K562 (cell line): ENCODE results near the gene STIM1. TPM values are rescaled to one million over a fixed set of nuclear protein-coding genes. Genes with fewer than 3 reads are reported as not detected.
A peak's percentile ranks its signal among the peaks of the same experiment; 100 is the strongest.

Experiments
- ADNP ChIP-seq: fragments of 200-800 bp; sonication (Bioruptor generic); IDR thresholded peaks from 2 replicates; pipeline ENCODE4 v1.6.1; 2016; ENCODE audit warnings: missing genetic modification characterization, missing compliant biosample characterization
- CUX1 ChIP-seq: fragments of 200-800 bp; sonication (Bioruptor generic); IDR thresholded peaks from 2 replicates; pipeline ENCODE4 v1.6.1; 2016; ENCODE audit warnings: missing genetic modification characterization, missing compliant biosample characterization
- DDX20 ChIP-seq: fragments of 450-650 bp; IDR thresholded peaks from 2 replicates; pipeline ENCODE4 v1.6.1; 2016; ENCODE audit warnings: missing genetic modification characterization, low read depth, mild to moderate bottlenecking, missing compliant biosample characterization, moderate library complexity
- E2F5 ChIP-seq: sonication (generic); formaldehyde crosslinking; IDR thresholded peaks from 2 replicates; pipeline ENCODE4 v1.8.0; 2022; ENCODE audit warnings: mild to moderate bottlenecking, missing genetic modification reagents
- ELF2 ChIP-seq: fragments of 250-450 bp; sonication (Bioruptor Pico); IDR thresholded peaks from 2 replicates; pipeline ENCODE4 v1.5.0; 2021; ENCODE audit warnings: mild to moderate bottlenecking
- ETV1 ChIP-seq: fragments of 450-650 bp; conservative IDR thresholded peaks from 2 replicates; pipeline ENCODE4 v1.6.1; 2016; ENCODE audit warnings: missing genetic modification characterization, control low read depth, low read depth, missing compliant biosample characterization
- EWSR1 ChIP-seq: fragments of 450-650 bp; IDR thresholded peaks from 2 replicates; pipeline ENCODE4 v1.6.1; 2018; ENCODE audit warnings: borderline replicate concordance, mild to moderate bottlenecking, low read depth, moderate library complexity; ENCODE audit not compliant: partially characterized antibody
- MED1 ChIP-seq: sonication (generic); formaldehyde crosslinking; IDR thresholded peaks from 2 replicates; pipeline ENCODE4 v1.8.1; 2023; ENCODE audit warnings: missing genetic modification reagents, borderline replicate concordance
- MTA2 ChIP-seq: fragments of 450-650 bp; IDR thresholded peaks from 2 replicates; pipeline ENCODE4 v1.6.1; 2016; ENCODE audit warnings: low read depth
- PBX2 ChIP-seq, 2 experiments: IDR thresholded peaks in 1 of 2; conservative IDR thresholded peaks in 1 of 2; 2 replicates each; pipeline ENCODE4 v1.6.1; 2016; ENCODE audit warnings: low read depth in 2 of 2, mild to moderate bottlenecking in 1 of 2, missing compliant biosample characterization in 1 of 2, missing genetic modification characterization in 1 of 2, moderate library complexity in 1 of 2
- PKNOX1 ChIP-seq: fragments of 450-650 bp; IDR thresholded peaks from 2 replicates; pipeline ENCODE4 v1.6.1; 2016
- YY1 ChIP-seq, 3 experiments: IDR thresholded peaks; 2 replicates each; pipeline ENCODE4 v1.6.1; 2011; ENCODE audit warnings: low read length in 2 of 3, mild to moderate bottlenecking in 2 of 3, moderate library complexity in 2 of 3, borderline replicate concordance in 1 of 3, control low read depth in 1 of 3, low read depth in 1 of 3; ENCODE audit not compliant: insufficient read depth in 3 of 3, insufficient replicate concordance in 2 of 3, control insufficient read depth in 1 of 3, insufficient read length in 1 of 3; ENCODE audit errors: extremely low read depth in 1 of 3
- polyA plus RNA-seq, 8 experiments: library from polyadenylated mRNA; depleted of rRNA in 4 of 8; stranded (reverse) in 5 of 8; unstranded in 3 of 8; fragments of >200 nt; fragmentation: Nextera tagmentation in 2 of 8; fragmentation: Illumina TruSeq in 1 of 8; extraction: Ambion mirVana in 2 of 8; extraction: Trizol in 1 of 8; gene quantifications; 2 replicates each; pipeline versions ENCODE4 v1.2.1 to v1.2.3, GENCODE V29; 2011 to 2014; ENCODE audit warnings: inconsistent platforms in 1 of 8, missing spikeins in 1 of 8
- total RNA-seq, 7 experiments: library from RNA; depleted of rRNA in 6 of 7; stranded (reverse); fragments of >200 nt in 6 of 7; fragmentation: Illumina TruSeq in 2 of 7; extraction: Trizol in 2 of 7; gene quantifications; 2 replicates each; pipeline versions ENCODE4 v1.2.1 to v1.2.3, GENCODE V29; 2011 to 2021; ENCODE audit warnings: low replicate concordance in 1 of 7

The STIM1 gene
- total and polyA plus RNA-seq, 9 of the 15 experiments (the other 6 are each of a cell fraction or from before 2014, with no cell fraction given) = 7.7 to 50.5 (median 22.5) TPM

GRCh38 chr11:3880724-3881123 is 25.3 kb downstream of the STIM1 start (continued):
- TF ChIP-seq PKNOX1 = peak; percentile 42; the same call in 1 of the 2 replicates
- TF ChIP-seq PBX2 (CRISPR knock-in tag; IDR thresholded peaks at IDR 0.05; ENCODE audit: low read depth) = no peak
- TF ChIP-seq PBX2 (tag; conservative IDR thresholded peaks at IDR 0.05; ENCODE audit: low read depth) = peak; percentile 29; the same call in 1 of the 2 replicates
- peak; percentile 63; the same call in 1 of the 2 replicates for TF ChIP-seq ETV1 (tag)
- TF ChIP-seq DDX20 (tag) = no peak
- TF ChIP-seq YY1 (IDR thresholded peaks at IDR 0.05; ENCODE audit: borderline replicate concordance in 1 of 3, control insufficient read depth in 1 of 3, extremely low read depth in 1 of 3, insufficient read depth in 3 of 3, insufficient read length in 1 of 3, insufficient replicate concordance in 2 of 3, low read depth in 1 of 3, low read length in 2 of 3) = peak in 1 of 3 experiments; percentile 16
- TF ChIP-seq MTA2 = no peak
- TF ChIP-seq CUX1 (CRISPR knock-in tag) = no peak
- TF ChIP-seq ADNP (tag) = no peak
- no peak for TF ChIP-seq MED1
- TF ChIP-seq EWSR1 = no peak
- no peak for TF ChIP-seq ELF2
- no peak for TF ChIP-seq E2F5 (CRISPR knock-in tag)
